Subcutaneous adipose tissue (tissue), 4 donors: ENCODE results near the gene TIGAR. TPM values are rescaled to one million over a fixed set of nuclear protein-coding genes. Genes with fewer than 3 reads are reported as not detected.

Experiments used
- total RNA-seq, 4 donors: library from RNA; depleted of rRNA; stranded (reverse); fragments of >200 nt; gene quantifications; one replicate each; pipeline ENCODE4 v1.1.0, GENCODE V29; 2016
- TF ChIP-seq, protein P1 (sequence below): fragments of 450-650 bp; IDR thresholded peaks from one replicate; pipeline ENCODE4 v1.5.1; 2016; ENCODE audit warnings: low read depth, mild to moderate bottlenecking, control low read depth, antibody characterized with exemption, moderate library complexity

Gene TIGAR
- total RNA-seq, 4 donors from 2014 or later = 3.1 to 13.9 (median 7.0) TPM

DNA sequence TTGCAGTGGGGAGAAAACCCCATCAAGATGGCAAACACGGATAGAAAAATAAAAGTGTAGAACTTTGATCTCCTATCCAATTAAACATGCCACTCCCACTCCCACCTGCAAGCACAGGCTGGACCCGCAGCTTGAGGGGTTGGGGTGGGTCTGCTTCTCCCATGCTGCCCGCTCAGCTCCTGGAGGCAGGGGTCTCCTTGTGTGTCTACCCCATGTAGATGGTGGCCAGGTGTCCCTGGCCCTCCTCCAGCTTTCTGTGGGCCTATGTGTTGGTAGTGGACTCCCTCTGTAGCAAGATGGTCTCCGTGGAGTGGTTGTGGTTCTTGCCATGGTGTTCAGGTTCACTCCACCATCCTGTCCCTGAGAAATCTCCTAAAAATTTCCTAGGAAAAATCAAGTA is 82.0 kb downstream of the TIGAR start:
- TF ChIP-seq, protein P1, sequence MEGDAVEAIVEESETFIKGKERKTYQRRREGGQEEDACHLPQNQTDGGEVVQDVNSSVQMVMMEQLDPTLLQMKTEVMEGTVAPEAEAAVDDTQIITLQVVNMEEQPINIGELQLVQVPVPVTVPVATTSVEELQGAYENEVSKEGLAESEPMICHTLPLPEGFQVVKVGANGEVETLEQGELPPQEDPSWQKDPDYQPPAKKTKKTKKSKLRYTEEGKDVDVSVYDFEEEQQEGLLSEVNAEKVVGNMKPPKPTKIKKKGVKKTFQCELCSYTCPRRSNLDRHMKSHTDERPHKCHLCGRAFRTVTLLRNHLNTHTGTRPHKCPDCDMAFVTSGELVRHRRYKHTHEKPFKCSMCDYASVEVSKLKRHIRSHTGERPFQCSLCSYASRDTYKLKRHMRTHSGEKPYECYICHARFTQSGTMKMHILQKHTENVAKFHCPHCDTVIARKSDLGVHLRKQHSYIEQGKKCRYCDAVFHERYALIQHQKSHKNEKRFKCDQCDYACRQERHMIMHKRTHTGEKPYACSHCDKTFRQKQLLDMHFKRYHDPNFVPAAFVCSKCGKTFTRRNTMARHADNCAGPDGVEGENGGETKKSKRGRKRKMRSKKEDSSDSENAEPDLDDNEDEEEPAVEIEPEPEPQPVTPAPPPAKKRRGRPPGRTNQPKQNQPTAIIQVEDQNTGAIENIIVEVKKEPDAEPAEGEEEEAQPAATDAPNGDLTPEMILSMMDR = no peak

Other genes starting within 250 kb of the TIGAR start
- 10 to 100 TPM; 52.2 to 98.6 (median 63.4) TPM for gene CCND2, start 47.5 kb upstream of the TIGAR start, total RNA-seq
- under 1 TPM in 1 of 4 donors, not detected in 3; 0.22 TPM for gene FGF23, start 58.5 kb downstream of the TIGAR start, total RNA-seq
- gene FGF6, start 124.6 kb downstream of the TIGAR start, total RNA-seq = not detected
- gene RAD51AP1, start 217.7 kb downstream of the TIGAR start, total RNA-seq = 1 to 10 TPM in 3 of 4 donors, under 1 TPM in 1; 0.75 to 7.8 (median 1.5) TPM
- gene DYRK4, start 241.0 kb downstream of the TIGAR start, total RNA-seq = 10 to 100 TPM; 15.3 to 48.8 (median 24.0) TPM